Fibroblast of lung (primary cell): Measurements from ENCODE around the gene TBCA. TPM values are rescaled to one million over a fixed set of nuclear protein-coding genes. Genes with fewer than 3 reads are reported as not detected.

ENCODE experiments used
- DNase-seq, 2 donors: peaks; one replicate each; pipeline versions ENCODE4 v3.0.0 to v3.0.0-alpha.2; 2010; ENCODE audit warnings: low read depth in 2 of 2
- H2AFZ ChIP-seq: 2 replicates; pipeline ENCODE4 v1.5.1; 2012; ENCODE audit warnings: low read length, control low read depth, inconsistent platforms
- H3K27ac ChIP-seq: 2 replicates; pipeline ENCODE4 v1.5.1; 2011; ENCODE audit warnings: low read length, control low read depth; ENCODE audit not compliant: insufficient read depth
- H3K27me3 ChIP-seq: 2 replicates; pipeline ENCODE4 v1.5.1; 2011; ENCODE audit warnings: mild to moderate bottlenecking, low read length; ENCODE audit not compliant: control insufficient read depth, insufficient read depth
- H3K36me3 ChIP-seq: 2 replicates; pipeline ENCODE4 v1.5.1; 2011; ENCODE audit warnings: low read length; ENCODE audit not compliant: control insufficient read depth, insufficient read depth
- H3K4me1 ChIP-seq: 2 replicates; pipeline ENCODE4 v1.5.1; 2011; ENCODE audit warnings: low read length; ENCODE audit not compliant: control insufficient read depth, insufficient read depth; ENCODE audit errors: extremely low read depth
- H3K4me2 ChIP-seq: 2 replicates; pipeline ENCODE4 v1.5.1; 2011; ENCODE audit warnings: low read length, control low read depth; ENCODE audit not compliant: insufficient read depth; ENCODE audit errors: extremely low read depth
- H3K4me3 ChIP-seq, 4 experiments: fragments of 200-600 bp in 1 of 4; sonication (generic) in 1 of 4; replicated peaks in 1 of 4; 2 replicates each; pipeline ENCODE4 v1.5.1; 2011 to 2016; ENCODE audit warnings: low read length in 4 of 4, low read depth in 3 of 4, mild to moderate bottlenecking in 3 of 4, control low read depth in 2 of 4, inconsistent platforms in 1 of 4, mixed read lengths in 1 of 4; ENCODE audit not compliant: insufficient read depth in 1 of 4; ENCODE audit errors: control extremely low read depth in 1 of 4
- H3K79me2 ChIP-seq: 2 replicates; pipeline ENCODE4 v1.5.1; 2012; ENCODE audit warnings: mild to moderate bottlenecking, low read length, inconsistent platforms; ENCODE audit not compliant: control insufficient read depth, insufficient read depth
- H3K9ac ChIP-seq: 2 replicates; pipeline ENCODE4 v1.5.1; 2011; ENCODE audit warnings: mild to moderate bottlenecking, low read length, control low read depth; ENCODE audit not compliant: insufficient read depth
- H3K9me3 ChIP-seq: 2 replicates; pipeline ENCODE4 v1.5.1; 2012; ENCODE audit warnings: low read depth, low read length; ENCODE audit not compliant: control insufficient read depth, insufficient read depth
- H4K20me1 ChIP-seq: 2 replicates; pipeline ENCODE4 v1.5.1; 2011; ENCODE audit warnings: low read length; ENCODE audit not compliant: control insufficient read depth, insufficient read depth; ENCODE audit errors: extremely low read depth
- CTCF ChIP-seq, 2 donors: IDR thresholded peaks in 1 of 2; conservative IDR thresholded peaks in 1 of 2; 1 replicate in 1 of 2; 2 replicates in 1 of 2; pipeline ENCODE4 v1.5.1; 2011 to 2012; ENCODE audit warnings: low read length in 2 of 2, control low read depth in 1 of 2, inconsistent platforms in 1 of 2, low read depth in 1 of 2, mild to moderate bottlenecking in 1 of 2
- EZH2 ChIP-seq: IDR thresholded peaks from 2 replicates; pipeline ENCODE4 v1.5.1; 2012; ENCODE audit warnings: low read length, control low read depth, mild to moderate bottlenecking; ENCODE audit errors: missing control alignments
- polyA plus RNA-seq, 2 donors: library from polyadenylated mRNA; depleted of rRNA in 1 of 2; stranded (reverse) in 1 of 2; unstranded in 1 of 2; fragments of >200 nt; gene quantifications; 2 replicates each; pipeline ENCODE4 v1.2.1, GENCODE V29; 2011 to 2012; ENCODE audit warnings: missing spikeins in 1 of 2
- total RNA-seq: library from RNA; depleted of rRNA; stranded (reverse); fragments of >200 nt; gene quantifications from 2 replicates; pipeline ENCODE4 v1.2.1, GENCODE V29; 2014

The TBCA gene
- total and polyA plus RNA-seq, 2 donors (not counting 1 experiment from before 2014, with no cell fraction given) = 125 to 238 TPM

GRCh38 chr5:77644371-77645157, 131.6 kb downstream of the TBCA start:
- H3K4me1 ChIP-seq = no peaks in the 10 kb centered on the region
- peak in 1 of 2 donors; percentile 27 for DNase-seq
- H3K9me3 ChIP-seq = no peaks in the 10 kb centered on the region
- no peak overlapping the region for H3K4me3 ChIP-seq
- no peak overlapping the region for H2AFZ ChIP-seq
- no peak overlapping the region for H3K27ac ChIP-seq
- TF ChIP-seq EZH2 (peak; percentile 98), CTCF (conservative IDR thresholded peaks at IDR 0.05 in 1 of 2, IDR thresholded peaks at IDR 0.05 in 1 of 2; ENCODE audit: low read depth in 1 of 2, low read length in 2 of 2) (no peak)
- H3K79me2 ChIP-seq = no peaks in the 10 kb centered on the region
- peaks cover 2% of the 10 kb centered on the region for H4K20me1 ChIP-seq
- H3K9ac ChIP-seq = no peak overlapping the region
- peaks cover 61% of the 10 kb centered on the region for H3K27me3 ChIP-seq
- H3K36me3 ChIP-seq = no peaks in the 10 kb centered on the region
- no peak overlapping the region for H3K4me2 ChIP-seq

- no peak overlapping the region for H3K9ac ChIP-seq
- no peaks in the 10 kb centered on the region for H3K4me1 ChIP-seq
- no peaks in the 10 kb centered on the region for H3K9me3 ChIP-seq
- no peak overlapping the region for H3K27ac ChIP-seq
- H3K4me2 ChIP-seq = no peak overlapping the region
- TF ChIP-seq EZH2 (peak; percentile 49), CTCF (conservative IDR thresholded peaks at IDR 0.05 in 1 of 2, IDR thresholded peaks at IDR 0.05 in 1 of 2; ENCODE audit: low read depth in 1 of 2, low read length in 2 of 2) (no peak)
- H4K20me1 ChIP-seq = peaks cover 2% of the 10 kb centered on the region
- no peak for DNase-seq
- H2AFZ ChIP-seq = no peak overlapping the region
- no peaks in the 10 kb centered on the region for H3K79me2 ChIP-seq
- peaks cover 69% of the 10 kb centered on the region for H3K27me3 ChIP-seq
- H3K4me3 ChIP-seq = no peak overlapping the region
- H3K36me3 ChIP-seq = no peaks in the 10 kb centered on the region
Measured at GRCh38 chr5:77643654-77644370, 132.3 kb downstream of the TBCA start.
